GM21367 (cell line): ENCODE results near the gene MTA2.
"Not testable (repeated sequence)": the region's sequence is repeated elsewhere in the genome, so short reads cannot be mapped to it uniquely, and the experiment has no call there.

Source experiments
- ATAC-seq: cut with Tn5 transposase; IDR thresholded peaks from one replicate; pipeline ENCODE4 v1.9.1; 2021; ENCODE audit not compliant: unreplicated experiment

The MTA2 gene

DNA sequence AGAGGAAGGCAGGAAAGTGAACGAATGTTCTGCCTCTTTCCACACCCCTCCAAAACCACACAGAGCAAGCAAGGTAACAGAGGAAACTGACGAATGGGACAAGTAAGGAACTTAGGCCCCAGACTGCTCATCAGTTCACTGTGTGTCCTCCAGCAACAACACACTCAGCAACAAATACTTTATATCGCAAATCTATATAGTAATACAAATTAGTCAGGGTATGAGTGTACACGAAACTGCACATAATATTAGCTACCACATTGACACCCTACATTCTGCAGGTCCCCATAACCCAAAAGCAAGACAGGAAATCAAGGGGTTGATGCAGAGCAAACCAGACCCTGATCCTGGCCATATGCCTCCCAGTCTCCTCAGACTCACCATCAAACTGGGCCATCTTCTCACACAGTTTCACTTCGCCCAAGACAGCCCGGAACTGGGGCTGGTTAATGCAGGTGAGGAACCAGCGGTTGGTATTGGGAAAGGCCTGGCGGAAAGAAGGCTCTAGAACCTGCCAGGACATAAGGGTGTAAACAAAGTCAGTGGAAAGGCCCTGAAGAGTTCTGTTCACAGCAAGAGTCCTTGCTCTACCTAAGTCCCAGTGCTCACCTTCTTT is 34.5 kb downstream of the MTA2 start:
- ATAC-seq = no peak

DNA sequence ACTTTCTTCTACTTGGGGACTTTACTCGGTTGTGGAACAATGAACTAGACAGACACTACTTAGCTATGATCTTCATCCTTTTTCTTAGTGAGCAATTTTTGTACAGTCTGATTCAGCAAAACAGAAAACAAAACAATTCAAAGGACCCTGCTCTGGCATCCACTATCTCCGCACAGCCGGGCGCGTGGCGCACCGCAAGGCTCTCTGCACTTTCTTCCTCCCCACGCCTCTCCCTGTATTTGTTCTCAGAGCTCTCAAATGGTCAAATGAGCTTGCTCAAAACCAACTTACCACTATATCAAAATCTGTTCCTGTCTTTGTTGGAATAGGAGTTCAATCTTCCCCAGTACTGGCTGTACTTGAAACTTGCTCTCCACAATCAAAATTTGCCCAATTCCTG is 35.4 kb downstream of the MTA2 start:
- ATAC-seq = no peak

- ATAC-seq = no peak
Observed at GRCh38 chr11:62565100-62565802, 36.4 kb downstream of the MTA2 start.

GRCh38 chr11:62561677-62562230 is 39.9 kb downstream of the MTA2 start:
- not testable (repeated sequence) for ATAC-seq

- ATAC-seq = no peak
Observed at GRCh38 chr11:62560566-62561103, 41.0 kb downstream of the MTA2 start.

DNA sequence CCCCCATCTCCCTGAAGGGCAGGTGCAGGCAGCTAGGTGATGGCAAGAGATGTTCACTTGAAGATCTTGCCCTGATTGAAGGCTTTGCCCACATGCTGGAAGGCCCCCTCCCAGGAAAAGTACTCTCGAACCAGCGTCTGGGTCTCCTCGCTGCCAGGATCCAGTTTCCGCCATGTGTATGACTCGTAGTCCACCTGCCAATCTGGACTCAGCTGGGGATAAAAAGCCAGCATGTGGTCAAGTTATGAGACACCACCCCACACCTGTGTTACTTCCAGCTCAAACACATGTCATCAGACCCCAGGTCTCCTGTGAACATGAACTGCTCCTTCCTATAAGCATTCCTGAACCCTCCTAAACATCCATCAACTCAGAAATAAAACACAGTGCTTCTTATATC is 42.0 kb downstream of the MTA2 start:
- ATAC-seq = not testable (repeated sequence)

GRCh38 chr11:62559204-62559603 is 42.5 kb downstream of the MTA2 start:
- ATAC-seq = no peak

DNA sequence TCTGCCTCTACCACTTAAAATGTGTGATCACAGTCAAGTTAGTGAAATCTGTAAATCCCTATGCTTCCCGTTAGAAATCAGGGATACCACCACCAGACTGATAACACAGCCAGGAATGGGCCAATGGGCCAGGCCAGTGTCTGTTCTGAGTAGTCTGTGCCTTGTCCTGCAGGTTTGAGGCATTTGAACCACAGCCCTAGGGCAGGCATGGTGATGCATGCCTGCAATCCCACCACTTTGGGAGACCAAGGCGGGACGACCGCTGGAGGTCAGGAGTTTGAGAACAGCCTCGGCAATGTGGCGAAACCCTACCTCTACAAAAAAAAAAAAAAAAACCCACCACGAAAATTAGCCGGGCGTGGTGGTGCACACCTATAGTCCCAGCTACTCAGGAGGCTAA is 43.0 kb downstream of the MTA2 start:
- ATAC-seq = no peak

DNA sequence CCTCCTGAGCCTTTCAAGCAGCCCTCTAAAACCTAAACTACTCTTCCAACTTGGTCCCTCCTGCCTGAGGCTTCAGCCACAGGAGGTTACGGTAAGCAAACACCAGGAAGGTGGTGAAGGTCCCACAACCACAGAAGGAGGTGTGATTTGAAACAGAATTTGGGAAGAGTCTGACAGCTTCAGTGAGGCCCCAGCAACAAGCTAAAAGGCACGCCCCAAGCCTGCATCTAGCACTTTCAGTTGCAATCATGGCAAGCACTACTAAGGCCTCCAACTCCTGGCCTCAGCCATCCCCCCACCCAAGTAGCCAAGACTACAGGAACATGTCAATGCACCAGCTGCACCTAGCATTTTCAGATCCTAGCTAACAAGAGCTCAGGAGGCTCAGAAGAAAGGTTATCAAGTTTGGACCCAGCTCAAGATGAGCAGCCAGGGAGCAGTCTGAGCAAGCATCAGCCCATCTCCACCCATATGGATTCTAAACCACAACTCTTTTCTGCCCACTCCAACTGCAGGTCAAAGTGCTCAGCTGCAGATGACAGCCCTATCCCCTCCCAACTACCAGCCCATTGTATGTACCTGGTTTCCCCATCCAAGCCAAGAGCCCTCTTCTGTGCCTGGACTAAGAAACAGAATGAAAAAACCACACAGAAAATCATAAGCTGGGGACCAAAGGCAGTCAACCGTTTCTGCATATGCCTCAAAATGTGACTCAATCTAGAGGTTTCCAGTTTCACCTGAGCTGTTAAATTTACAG is 44.6 kb downstream of the MTA2 start:
- no peak for ATAC-seq

DNA sequence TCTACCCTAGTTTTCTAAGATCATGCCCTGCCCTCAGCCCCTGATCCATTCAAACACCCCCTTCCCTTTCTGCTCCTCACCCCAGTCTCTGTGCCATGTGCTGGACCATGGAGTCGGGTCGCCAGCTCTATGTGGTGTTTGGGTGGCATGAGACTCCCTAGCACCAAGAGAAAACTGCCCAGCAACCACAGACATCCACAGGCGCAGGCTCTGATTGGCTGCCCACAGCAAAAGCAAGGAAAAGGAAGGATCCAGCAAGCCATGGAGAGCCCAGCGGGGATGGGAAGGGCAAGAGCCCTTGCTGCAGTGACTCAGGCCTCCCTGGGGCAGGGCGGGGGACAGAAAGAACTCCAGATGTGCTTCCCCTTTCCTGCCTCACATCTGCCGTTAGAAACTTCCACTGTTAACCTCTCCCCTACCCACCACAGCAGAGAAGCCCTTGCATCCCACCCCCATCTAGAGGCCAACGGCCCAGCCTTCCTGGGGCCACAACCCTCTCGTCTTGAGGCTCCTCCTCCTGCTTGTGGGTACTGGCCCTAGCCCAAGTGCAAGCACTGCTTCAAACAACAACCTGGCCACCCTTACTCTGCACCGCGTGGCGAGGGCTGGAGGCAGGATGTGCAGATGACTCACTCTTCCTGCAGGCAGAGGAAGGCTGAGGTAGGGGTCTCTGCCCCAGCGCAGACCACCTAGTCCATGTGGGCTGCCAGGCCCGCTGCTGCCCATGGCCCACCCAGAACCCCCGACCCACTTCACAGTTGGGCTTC is 45.4 kb downstream of the MTA2 start:
- ATAC-seq = peak; percentile 33

- ATAC-seq = no peak
Observed at GRCh38 chr11:62555464-62556107, 46.1 kb downstream of the MTA2 start.

- ATAC-seq = no peak
Observed at GRCh38 chr11:62554387-62555167, 47.1 kb downstream of the MTA2 start.

- ATAC-seq = no peak
Observed at GRCh38 chr11:62553839-62554361, 47.8 kb downstream of the MTA2 start.

DNA sequence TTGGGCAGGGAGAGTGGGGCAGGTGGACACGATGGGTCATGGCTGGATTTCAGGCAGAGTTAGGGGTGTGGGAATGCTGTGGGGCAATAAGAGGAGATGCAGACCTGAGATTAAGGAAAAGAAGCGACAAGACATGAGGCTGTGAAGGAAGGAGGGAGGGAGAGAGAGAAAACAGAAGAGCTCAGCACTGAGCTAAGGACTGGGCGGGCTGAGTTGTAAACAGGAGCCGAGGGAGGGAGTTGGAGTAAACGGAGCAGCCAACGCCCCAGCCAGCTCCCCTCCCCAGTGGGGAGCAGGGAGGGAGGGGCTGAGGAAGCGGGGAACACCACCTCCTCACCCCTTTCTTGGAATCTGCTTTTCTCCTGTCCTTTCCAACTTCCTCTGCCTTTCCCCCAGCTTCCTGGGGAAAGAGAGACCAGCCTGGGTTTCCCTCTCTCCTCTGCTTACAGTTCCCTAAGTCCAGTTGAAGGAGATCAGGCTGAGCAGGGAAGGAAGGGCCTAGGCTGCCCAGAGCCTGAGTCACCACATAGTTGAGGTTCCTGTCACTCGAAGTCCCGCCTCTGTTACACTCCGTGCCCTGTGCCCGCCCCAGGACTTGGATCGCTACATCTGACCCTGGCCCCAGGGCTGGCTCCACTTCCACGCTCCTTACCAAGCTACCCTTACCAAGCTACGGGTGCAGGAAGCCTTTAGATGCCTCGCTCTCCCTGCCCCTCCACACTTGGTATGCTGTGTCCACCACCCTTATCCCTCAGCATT is 48.4 kb downstream of the MTA2 start:
- ATAC-seq = no peak

- no peak for ATAC-seq
Observed at GRCh38 chr11:62552485-62553079, 49.1 kb downstream of the MTA2 start.

DNA sequence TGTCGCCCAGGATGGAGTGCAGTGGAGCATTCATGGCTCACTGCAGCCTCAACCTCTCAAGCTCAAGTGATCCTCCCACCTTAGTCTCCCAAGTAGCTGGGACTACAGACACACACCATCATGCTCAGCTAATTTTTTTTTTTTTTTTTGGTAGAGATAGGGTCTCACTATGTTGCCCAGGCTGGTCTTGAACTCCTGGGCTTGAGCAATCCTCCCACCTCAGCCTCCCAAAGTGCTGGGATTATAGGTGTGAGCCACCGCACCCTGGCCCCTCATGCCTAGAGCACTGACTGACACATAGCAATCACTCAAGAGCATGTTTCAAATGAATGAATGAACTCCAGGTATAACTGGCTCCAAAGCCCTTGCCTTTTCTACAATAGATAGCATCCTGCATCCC is 51.2 kb downstream of the MTA2 start:
- ATAC-seq = not testable (repeated sequence)

GRCh38 chr11:62548545-62549335 is 52.9 kb downstream of the MTA2 start:
- ATAC-seq = no peak
